ENCODE results near the gene ARL10. TPM values are rescaled to one million over a fixed set of nuclear protein-coding genes. Genes with fewer than 3 reads are reported as not detected.

Gene ARL10
- total RNA-seq, 1 donor from 2014 or later = 29.5 TPM

GRCh38 chr5:176356179-176356566, 9.1 kb upstream of the ARL10 start:
- DNase-seq (ENCODE audit: low spot score, unreplicated experiment) = no peak
- peaks cover 5% of the 10 kb centered on the region for H3K4me1 Mint-ChIP-seq (ENCODE audit: low read depth)
- H3K4me3 Mint-ChIP-seq (ENCODE audit: low read depth) = no peak overlapping the region
- no peak overlapping the region for H3K27ac Mint-ChIP-seq
- peaks cover 24% of the 10 kb centered on the region for H3K36me3 Mint-ChIP-seq (ENCODE audit: insufficient read depth)
- no peaks in the 10 kb centered on the region for H3K27me3 Mint-ChIP-seq
- TF ChIP-seq, protein P1, sequence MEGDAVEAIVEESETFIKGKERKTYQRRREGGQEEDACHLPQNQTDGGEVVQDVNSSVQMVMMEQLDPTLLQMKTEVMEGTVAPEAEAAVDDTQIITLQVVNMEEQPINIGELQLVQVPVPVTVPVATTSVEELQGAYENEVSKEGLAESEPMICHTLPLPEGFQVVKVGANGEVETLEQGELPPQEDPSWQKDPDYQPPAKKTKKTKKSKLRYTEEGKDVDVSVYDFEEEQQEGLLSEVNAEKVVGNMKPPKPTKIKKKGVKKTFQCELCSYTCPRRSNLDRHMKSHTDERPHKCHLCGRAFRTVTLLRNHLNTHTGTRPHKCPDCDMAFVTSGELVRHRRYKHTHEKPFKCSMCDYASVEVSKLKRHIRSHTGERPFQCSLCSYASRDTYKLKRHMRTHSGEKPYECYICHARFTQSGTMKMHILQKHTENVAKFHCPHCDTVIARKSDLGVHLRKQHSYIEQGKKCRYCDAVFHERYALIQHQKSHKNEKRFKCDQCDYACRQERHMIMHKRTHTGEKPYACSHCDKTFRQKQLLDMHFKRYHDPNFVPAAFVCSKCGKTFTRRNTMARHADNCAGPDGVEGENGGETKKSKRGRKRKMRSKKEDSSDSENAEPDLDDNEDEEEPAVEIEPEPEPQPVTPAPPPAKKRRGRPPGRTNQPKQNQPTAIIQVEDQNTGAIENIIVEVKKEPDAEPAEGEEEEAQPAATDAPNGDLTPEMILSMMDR (IDR thresholded peaks at IDR 0.05; ENCODE audit: unreplicated experiment) = no peak
- H3K9me3 Mint-ChIP-seq (ENCODE audit: low read depth) = no peaks in the 10 kb centered on the region

DNA sequence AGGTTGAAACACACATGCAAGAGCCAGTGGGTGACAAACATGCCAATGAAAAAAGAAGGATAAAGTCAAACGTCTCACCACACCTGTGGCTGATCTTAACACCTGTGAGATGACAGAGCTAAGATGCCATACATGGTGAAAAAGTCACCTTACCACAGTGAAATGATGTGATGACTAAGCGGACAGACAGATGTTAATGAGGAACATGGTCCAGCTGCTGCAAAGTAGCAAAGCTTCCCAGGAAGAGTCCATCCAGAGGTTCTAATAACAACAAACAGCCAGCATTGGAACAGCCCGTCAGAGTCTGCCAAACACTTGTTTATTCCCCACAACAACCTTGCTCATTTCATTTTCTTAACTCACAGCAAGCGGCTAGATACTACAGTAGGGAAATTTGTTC, 5.6 kb upstream of the ARL10 start:
- DNase-seq (ENCODE audit: low spot score, unreplicated experiment) = no peak
- H3K27ac Mint-ChIP-seq = peak overlapping the region; percentile 33
- TF ChIP-seq, protein P1 (IDR thresholded peaks at IDR 0.05; ENCODE audit: unreplicated experiment) = no peak
- H3K9me3 Mint-ChIP-seq (ENCODE audit: low read depth) = no peaks in the 10 kb centered on the region
- peaks cover 5% of the 10 kb centered on the region for H3K4me1 Mint-ChIP-seq (ENCODE audit: low read depth)
- H3K36me3 Mint-ChIP-seq (ENCODE audit: insufficient read depth) = peaks cover 15% of the 10 kb centered on the region
- peak overlapping the region; percentile 65 for H3K4me3 Mint-ChIP-seq (ENCODE audit: low read depth)
- peaks cover 24% of the 10 kb centered on the region for H3K27me3 Mint-ChIP-seq

DNA sequence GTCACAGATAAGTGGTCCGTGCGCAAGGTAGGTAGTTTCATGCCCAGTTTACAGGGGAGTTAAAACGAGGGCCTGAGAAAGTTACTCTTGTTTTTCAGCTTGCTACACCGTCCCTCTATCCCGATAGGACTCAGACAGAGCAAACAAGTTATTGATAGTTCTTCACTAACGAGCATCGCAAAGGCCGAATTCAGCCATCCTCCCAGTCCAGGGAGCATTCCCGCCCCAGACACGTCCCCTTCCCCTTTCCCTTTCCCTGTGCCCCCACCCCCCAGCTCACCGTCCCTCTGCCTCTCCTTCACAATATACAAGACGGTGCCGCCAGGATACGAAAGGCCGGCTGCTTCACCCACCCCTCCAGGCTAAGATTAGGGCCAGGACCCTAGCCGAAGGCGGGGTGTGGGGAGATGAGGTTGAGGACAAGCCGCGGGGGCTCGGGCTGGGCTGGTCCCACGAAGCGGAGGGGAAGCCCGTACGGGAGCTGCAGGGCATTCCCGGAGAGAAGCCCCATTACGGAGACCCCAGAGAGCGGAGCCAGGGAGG, 4.3 kb upstream of the ARL10 start:
- Mint-ChIP-seq H3K27ac (peak overlapping the region; percentile 99), H3K36me3 (ENCODE audit: insufficient read depth) (peaks cover 12% of the 10 kb centered on the region), H3K4me1 (ENCODE audit: low read depth) (peaks cover 5% of the 10 kb centered on the region), H3K27me3 (peaks cover 27% of the 10 kb centered on the region), H3K9me3 (ENCODE audit: low read depth) (no peaks in the 10 kb centered on the region), H3K4me3 (ENCODE audit: low read depth) (peak overlapping the region; percentile 99)
- TF ChIP-seq, protein P1 (IDR thresholded peaks at IDR 0.05; ENCODE audit: unreplicated experiment) = no peak
- DNase-seq (ENCODE audit: low spot score, unreplicated experiment) = peak; percentile 24

DNA sequence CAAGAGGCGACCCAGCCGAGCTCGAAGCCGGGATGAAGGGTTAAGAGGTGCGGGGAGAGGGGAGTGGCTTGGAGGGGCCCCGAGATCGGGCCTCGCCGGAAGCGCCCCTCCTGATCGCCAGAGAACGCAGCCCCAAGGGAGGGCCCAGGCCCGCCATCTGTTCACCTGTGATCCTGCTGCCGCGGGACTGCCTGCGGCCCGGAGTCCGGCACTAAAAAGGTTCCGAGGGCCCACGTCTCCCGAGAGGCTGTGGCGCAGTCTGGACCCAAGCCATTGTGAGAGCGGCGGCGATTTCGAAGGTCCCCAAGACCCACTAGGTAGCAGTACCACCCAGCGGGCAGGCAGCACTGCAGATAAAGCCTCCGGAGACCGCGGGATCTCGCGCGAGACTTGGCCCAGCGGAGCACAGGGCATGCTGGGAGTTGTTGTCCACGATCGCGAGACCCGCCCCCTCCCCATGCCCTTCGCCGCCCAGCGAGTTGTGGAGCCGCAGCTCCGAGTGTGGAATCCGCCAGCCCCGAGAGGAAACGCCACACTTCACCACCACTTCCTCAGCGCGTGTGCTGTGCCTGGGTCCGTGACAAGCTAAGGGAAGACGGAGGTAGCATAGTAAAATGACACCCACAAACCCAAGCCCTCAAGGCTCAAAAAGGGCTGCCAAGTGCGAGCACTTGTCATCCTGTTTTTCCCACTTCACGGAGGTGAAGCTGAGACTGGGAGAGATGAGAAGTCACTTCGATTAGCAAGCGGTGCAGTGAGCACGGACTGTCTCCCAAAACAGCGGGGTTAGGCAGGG, 3.7 kb upstream of the ARL10 start, which contains the start of gene KIAA1191:
KIAA1191 (minus strand) TSS at position 328 of the 796 bp plus-strand sequence. CDS start 2,256 bp downstream, outside the sequence.
- no peaks in the 10 kb centered on the region for H3K9me3 Mint-ChIP-seq (ENCODE audit: low read depth)
- TF ChIP-seq, protein P1 (IDR thresholded peaks at IDR 0.05; ENCODE audit: unreplicated experiment) = no peak
- H3K4me3 Mint-ChIP-seq (ENCODE audit: low read depth) = peak within 1 kb of the TSS; percentile 99
- DNase-seq (ENCODE audit: low spot score, unreplicated experiment) = peak; percentile 79
- peaks cover 5% of the 10 kb centered on the region for H3K4me1 Mint-ChIP-seq (ENCODE audit: low read depth)
- H3K27ac Mint-ChIP-seq = peak within 1 kb of the TSS; percentile 99
- H3K27me3 Mint-ChIP-seq = peaks cover 29% of the 10 kb centered on the region
- H3K36me3 Mint-ChIP-seq (ENCODE audit: insufficient read depth) = peaks cover 11% of the 10 kb centered on the region

- TF ChIP-seq, protein P1 (IDR thresholded peaks at IDR 0.05; ENCODE audit: unreplicated experiment) = no peak
- Mint-ChIP-seq H3K4me3 (ENCODE audit: low read depth) (peak overlapping the region; percentile 99), H3K27ac (no peak overlapping the region), H3K9me3 (ENCODE audit: low read depth) (no peaks in the 10 kb centered on the region), H3K36me3 (ENCODE audit: insufficient read depth) (peaks cover 10% of the 10 kb centered on the region), H3K27me3 (peaks cover 31% of the 10 kb centered on the region), H3K4me1 (ENCODE audit: low read depth) (peaks cover 5% of the 10 kb centered on the region)
- DNase-seq (ENCODE audit: low spot score, unreplicated experiment) = no peak
These were observed 3.1 kb upstream of the ARL10 start for GRCh38 chr5:176362233-176362490.
